ENCODE measurements around the gene ATG7. TPM values are rescaled to one million over a fixed set of nuclear protein-coding genes. Genes with fewer than 3 reads are reported as not detected.
"Not testable (repeated sequence)": the region's sequence is repeated elsewhere in the genome, so short reads cannot be mapped to it uniquely, and the experiment has no call there.

Gene ATG7
- total and polyA plus RNA-seq, 9 donors, result 11.3 to 22.2 (median 14.9) TPM

- WGBS (ENCODE audit: insufficient coverage), result 0% methylated on average over 1 of the region's 8 CpGs
- no peaks in the 10 kb centered on the region for H3K9me3 ChIP-seq (replicated peaks; ENCODE audit: control insufficient read depth, low read depth, low read length)
Observed at GRCh38 chr3:11522953-11523571, 250.9 kb downstream of the ATG7 start.

GRCh38 chr3:11523572-11524101 is 251.4 kb downstream of the ATG7 start:
- Histone ChIP-seq H3K4me1 (ENCODE audit: control insufficient read depth, insufficient read depth, low read length) (peaks cover 9% of the 10 kb centered on the region), H3K27me3 (ENCODE audit: control insufficient read depth, insufficient read depth, low read length) (no peaks in the 10 kb centered on the region), H3K4me3 (ENCODE audit: low read length) (no peak overlapping the region), H3K36me3 (ENCODE audit: control insufficient read depth, insufficient read depth, low read length) (peaks cover 3% of the 10 kb centered on the region), H3K27ac (ENCODE audit: low read length) (peak overlapping the region; percentile 63), H3K9me3 (replicated peaks; ENCODE audit: control insufficient read depth, low read depth, low read length) (no peaks in the 10 kb centered on the region)
- WGBS (ENCODE audit: insufficient coverage), result 36% methylated on average over 2 of the region's 7 CpGs
- DNase-seq, result peak; percentile 92

More at GRCh38 chr3:11522953-11523571, 250.9 kb downstream of the ATG7 start:
- DNase-seq, result no peak
- no peaks in the 10 kb centered on the region for H3K27me3 ChIP-seq (ENCODE audit: control insufficient read depth, insufficient read depth, low read length)
- H3K27ac ChIP-seq (ENCODE audit: low read length), result peak overlapping the region; percentile 63
- H3K4me3 ChIP-seq (ENCODE audit: low read length), result no peak overlapping the region
- peaks cover 3% of the 10 kb centered on the region for H3K36me3 ChIP-seq (ENCODE audit: control insufficient read depth, insufficient read depth, low read length)
- H3K4me1 ChIP-seq (ENCODE audit: control insufficient read depth, insufficient read depth, low read length), result peaks cover 9% of the 10 kb centered on the region

- peaks cover 14% of the 10 kb centered on the region for H3K4me1 ChIP-seq (ENCODE audit: control insufficient read depth, insufficient read depth, low read length)
- H3K4me3 ChIP-seq (ENCODE audit: low read length); H3K36me3 ChIP-seq (ENCODE audit: control insufficient read depth, insufficient read depth, low read length); H3K27me3 ChIP-seq (ENCODE audit: control insufficient read depth, insufficient read depth, low read length); H3K27ac ChIP-seq (ENCODE audit: low read length); DNase-seq; H3K9me3 ChIP-seq (replicated peaks; ENCODE audit: control insufficient read depth, low read depth, low read length): not testable (repeated sequence)
- WGBS (ENCODE audit: insufficient coverage), result 100% methylated on average over 1 of the region's 5 CpGs
Observed at GRCh38 chr3:11526121-11526520, 253.9 kb downstream of the ATG7 start.

GRCh38 chr3:11529281-11529680 is 257.1 kb downstream of the ATG7 start:
- Histone ChIP-seq H3K4me3 (ENCODE audit: low read length) (no peak overlapping the region), H3K4me1 (ENCODE audit: control insufficient read depth, insufficient read depth, low read length) (peaks cover 10% of the 10 kb centered on the region), H3K9me3 (replicated peaks; ENCODE audit: control insufficient read depth, low read depth, low read length) (no peaks in the 10 kb centered on the region), H3K36me3 (ENCODE audit: control insufficient read depth, insufficient read depth, low read length) (peaks cover 2% of the 10 kb centered on the region), H3K27me3 (ENCODE audit: control insufficient read depth, insufficient read depth, low read length) (no peaks in the 10 kb centered on the region), H3K27ac (ENCODE audit: low read length) (no peak overlapping the region)
- WGBS (ENCODE audit: insufficient coverage), result 79% methylated on average over 2 of the region's 4 CpGs
- no peak for DNase-seq

- Histone ChIP-seq H3K27ac (ENCODE audit: low read length) (no peak overlapping the region), H3K4me3 (ENCODE audit: low read length) (no peak overlapping the region), H3K36me3 (ENCODE audit: control insufficient read depth, insufficient read depth, low read length) (peaks cover 2% of the 10 kb centered on the region), H3K4me1 (ENCODE audit: control insufficient read depth, insufficient read depth, low read length) (peaks cover 20% of the 10 kb centered on the region), H3K9me3 (replicated peaks; ENCODE audit: control insufficient read depth, low read depth, low read length) (no peaks in the 10 kb centered on the region), H3K27me3 (ENCODE audit: control insufficient read depth, insufficient read depth, low read length) (no peaks in the 10 kb centered on the region)
- DNase-seq, result peak; percentile 57
- WGBS (ENCODE audit: insufficient coverage), result 46% methylated on average over 10 of the region's 11 CpGs
Observed at GRCh38 chr3:11530153-11530721, 258.0 kb downstream of the ATG7 start.

- Histone ChIP-seq H3K27ac (ENCODE audit: low read length) (no peak overlapping the region), H3K4me3 (ENCODE audit: low read length) (no peak overlapping the region), H3K9me3 (replicated peaks; ENCODE audit: control insufficient read depth, low read depth, low read length) (no peaks in the 10 kb centered on the region), H3K36me3 (ENCODE audit: control insufficient read depth, insufficient read depth, low read length) (peaks cover 2% of the 10 kb centered on the region), H3K27me3 (ENCODE audit: control insufficient read depth, insufficient read depth, low read length) (no peaks in the 10 kb centered on the region), H3K4me1 (ENCODE audit: control insufficient read depth, insufficient read depth, low read length) (peaks cover 26% of the 10 kb centered on the region)
- DNase-seq, result no peak
- 80% methylated on average over 7 of the region's 9 CpGs for WGBS (ENCODE audit: insufficient coverage)
Observed at GRCh38 chr3:11532931-11533391, 260.8 kb downstream of the ATG7 start.

- peaks cover 2% of the 10 kb centered on the region for H3K36me3 ChIP-seq (ENCODE audit: control insufficient read depth, insufficient read depth, low read length)
- no peaks in the 10 kb centered on the region for H3K9me3 ChIP-seq (replicated peaks; ENCODE audit: control insufficient read depth, low read depth, low read length)
- no peak for DNase-seq
- WGBS (ENCODE audit: insufficient coverage), result 78% methylated on average over 19 of the region's 21 CpGs
- peak overlapping the region; percentile 35 for H3K27ac ChIP-seq (ENCODE audit: low read length)
- no peaks in the 10 kb centered on the region for H3K27me3 ChIP-seq (ENCODE audit: control insufficient read depth, insufficient read depth, low read length)
- H3K4me3 ChIP-seq (ENCODE audit: low read length), result no peak overlapping the region
- peaks cover 26% of the 10 kb centered on the region for H3K4me1 ChIP-seq (ENCODE audit: control insufficient read depth, insufficient read depth, low read length)
Observed at GRCh38 chr3:11534011-11534792, 262.0 kb downstream of the ATG7 start.

GRCh38 chr3:11534793-11535101 is 262.6 kb downstream of the ATG7 start:
- Histone ChIP-seq H3K27me3 (ENCODE audit: control insufficient read depth, insufficient read depth, low read length) (no peaks in the 10 kb centered on the region), H3K27ac (ENCODE audit: low read length) (peak overlapping the region; percentile 35), H3K4me1 (ENCODE audit: control insufficient read depth, insufficient read depth, low read length) (peaks cover 24% of the 10 kb centered on the region), H3K36me3 (ENCODE audit: control insufficient read depth, insufficient read depth, low read length) (peaks cover 1% of the 10 kb centered on the region), H3K9me3 (replicated peaks; ENCODE audit: control insufficient read depth, low read depth, low read length) (no peaks in the 10 kb centered on the region), H3K4me3 (ENCODE audit: low read length) (no peak overlapping the region)
- WGBS (ENCODE audit: insufficient coverage), result 70% methylated on average over 7 of the region's 7 CpGs
- DNase-seq, result peak; percentile 68

GRCh38 chr3:11535243-11535960 is 263.2 kb downstream of the ATG7 start:
- DNase-seq, result no peak
- 80% methylated on average over 8 of the region's 13 CpGs for WGBS (ENCODE audit: insufficient coverage)
- H3K4me1 ChIP-seq (ENCODE audit: control insufficient read depth, insufficient read depth, low read length), result peaks cover 21% of the 10 kb centered on the region

More at GRCh38 chr3:11535243-11535960, 263.2 kb downstream of the ATG7 start:
- Histone ChIP-seq H3K27ac (ENCODE audit: low read length) (peak overlapping the region; percentile 20), H3K27me3 (ENCODE audit: control insufficient read depth, insufficient read depth, low read length) (no peaks in the 10 kb centered on the region), H3K4me3 (ENCODE audit: low read length) (no peak overlapping the region), H3K36me3 (ENCODE audit: control insufficient read depth, insufficient read depth, low read length) (no peaks in the 10 kb centered on the region), H3K9me3 (replicated peaks; ENCODE audit: control insufficient read depth, low read depth, low read length) (no peaks in the 10 kb centered on the region)
